Nephron (organoid): ENCODE results near the gene KCNK7.

ENCODE experiments used
- H3K27ac Mint-ChIP-seq, 3 experiments: 2 replicates each; pipeline ENCODE4 v1.8.0; 2020; ENCODE audit warnings: mixed read lengths in 3 of 3, mild to moderate bottlenecking in 2 of 3, moderate library complexity in 1 of 3
- H3K27me3 Mint-ChIP-seq: 2 replicates; pipeline ENCODE4 v1.8.0; 2021; ENCODE audit warnings: low read depth, mild to moderate bottlenecking, moderate library complexity, mixed read lengths
- H3K36me3 Mint-ChIP-seq: 2 replicates; pipeline ENCODE4 v1.8.0; 2020; ENCODE audit warnings: low read depth, mixed read lengths
- H3K4me1 Mint-ChIP-seq: 2 replicates; pipeline ENCODE4 v1.8.0; 2020; ENCODE audit warnings: mixed read lengths
- H3K4me3 Mint-ChIP-seq, 3 experiments: 2 replicates each; pipeline ENCODE4 v1.8.0; 2020; ENCODE audit warnings: mild to moderate bottlenecking in 3 of 3, mixed read lengths in 3 of 3, moderate library complexity in 2 of 3
- H3K9me3 Mint-ChIP-seq: 2 replicates; pipeline ENCODE4 v1.8.0; 2020; ENCODE audit warnings: mixed read lengths
- CTCF ChIP-seq, 3 experiments: fragments of 200-600 bp; sonication (generic); IDR thresholded peaks; one replicate each; pipeline ENCODE4 v1.5.0; 2021; ENCODE audit warnings: antibody characterized with exemption in 3 of 3; ENCODE audit not compliant: unreplicated experiment in 3 of 3

Gene KCNK7

DNA sequence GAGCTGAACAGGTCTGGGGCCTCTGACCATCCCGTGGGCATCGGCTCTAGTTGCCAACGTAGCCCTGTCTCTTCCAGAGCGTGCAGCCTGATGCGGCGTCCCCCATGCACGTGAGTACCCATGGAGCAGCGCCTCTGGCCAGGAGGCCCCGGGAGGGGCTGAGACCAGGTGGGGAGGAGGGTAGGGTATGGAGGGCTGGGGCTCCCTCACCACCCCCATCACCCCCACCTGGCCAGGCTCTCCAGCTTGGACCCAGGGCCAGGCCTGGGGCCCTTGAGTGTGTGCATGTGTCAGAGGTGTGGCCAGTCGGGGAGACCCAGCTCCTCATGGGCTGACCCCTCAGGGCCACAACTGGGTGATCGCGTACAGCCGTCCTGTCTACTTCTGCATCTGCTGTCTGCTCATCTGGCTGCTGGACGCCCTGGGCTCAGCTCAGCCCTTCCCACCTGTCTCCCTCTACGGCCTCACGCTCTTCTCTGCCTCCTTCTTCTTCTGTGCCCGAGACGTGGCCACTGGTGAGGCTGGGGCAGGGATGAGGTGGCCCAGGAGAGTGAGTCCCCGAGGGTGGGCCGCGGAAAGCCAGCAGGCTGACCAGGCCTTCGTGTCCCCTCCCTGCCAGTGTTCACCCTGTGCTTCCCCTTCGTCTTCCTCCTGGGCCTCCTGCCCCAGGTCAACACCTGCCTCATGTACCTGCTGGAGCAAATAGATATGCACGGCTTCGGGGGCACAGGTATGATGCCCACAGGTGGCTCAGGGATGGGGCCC, 28.4 kb upstream of the KCNK7 start:
- H3K4me3 Mint-ChIP-seq: no peak overlapping the region
- H3K36me3 Mint-ChIP-seq: peaks cover 15% of the 10 kb centered on the region
- no peak for TF ChIP-seq CTCF (IDR thresholded peaks at IDR 0.05; ENCODE audit: unreplicated experiment in 3 of 3)
- H3K4me1 Mint-ChIP-seq: no peaks in the 10 kb centered on the region
- H3K9me3 Mint-ChIP-seq: no peaks in the 10 kb centered on the region
- no peak overlapping the region for H3K27ac Mint-ChIP-seq
- H3K27me3 Mint-ChIP-seq: no peaks in the 10 kb centered on the region

- Mint-ChIP-seq H3K27me3 (no peaks in the 10 kb centered on the region), H3K9me3 (no peaks in the 10 kb centered on the region), H3K36me3 (peaks cover 17% of the 10 kb centered on the region), H3K27ac (no peak overlapping the region), H3K4me1 (no peaks in the 10 kb centered on the region), H3K4me3 (no peak overlapping the region)
- no peak for TF ChIP-seq CTCF (IDR thresholded peaks at IDR 0.05; ENCODE audit: unreplicated experiment in 3 of 3)
Observed at GRCh38 chr11:65623177-65623576, 27.6 kb upstream of the KCNK7 start.

DNA sequence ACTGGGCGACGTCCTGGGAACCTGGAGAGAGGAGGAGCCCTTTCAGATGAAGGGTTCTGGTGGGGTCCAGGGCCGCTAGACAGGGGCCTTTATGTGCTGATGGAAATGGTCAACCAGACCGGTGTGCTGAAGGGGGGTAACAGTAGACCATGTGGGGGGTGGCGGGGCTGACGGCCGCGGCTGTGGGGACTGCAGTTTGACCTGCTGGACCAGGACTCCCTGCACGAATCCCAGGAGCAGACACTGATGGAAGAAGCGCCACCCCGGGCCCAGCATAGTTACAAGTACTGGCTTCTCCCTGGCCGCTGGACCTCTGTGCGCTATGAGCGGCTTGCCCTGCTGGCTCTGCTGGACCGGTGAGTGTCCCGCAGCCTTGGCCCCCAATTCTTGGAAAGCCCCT, 26.4 kb upstream of the KCNK7 start:
- Mint-ChIP-seq H3K9me3 (no peaks in the 10 kb centered on the region), H3K4me1 (peaks cover under 1% of the 10 kb centered on the region), H3K36me3 (peaks cover 17% of the 10 kb centered on the region), H3K27me3 (no peaks in the 10 kb centered on the region), H3K4me3 (no peak overlapping the region), H3K27ac (no peak overlapping the region)
- no peak for TF ChIP-seq CTCF (IDR thresholded peaks at IDR 0.05; ENCODE audit: unreplicated experiment in 3 of 3)

- H3K4me1 Mint-ChIP-seq: peaks cover 6% of the 10 kb centered on the region
- TF ChIP-seq CTCF (IDR thresholded peaks at IDR 0.05; ENCODE audit: unreplicated experiment in 3 of 3): no peak
- no peaks in the 10 kb centered on the region for H3K9me3 Mint-ChIP-seq
- peaks cover 22% of the 10 kb centered on the region for H3K36me3 Mint-ChIP-seq
- no peaks in the 10 kb centered on the region for H3K27me3 Mint-ChIP-seq
- no peak overlapping the region for H3K4me3 Mint-ChIP-seq
- H3K27ac Mint-ChIP-seq: no peak overlapping the region
Observed at GRCh38 chr11:65621460-65621859, 25.9 kb upstream of the KCNK7 start.

- peaks cover 8% of the 10 kb centered on the region for H3K4me1 Mint-ChIP-seq
- H3K27me3 Mint-ChIP-seq: no peaks in the 10 kb centered on the region
- no peaks in the 10 kb centered on the region for H3K9me3 Mint-ChIP-seq
- no peak overlapping the region for H3K4me3 Mint-ChIP-seq
- H3K27ac Mint-ChIP-seq: no peak overlapping the region
- TF ChIP-seq CTCF (IDR thresholded peaks at IDR 0.05; ENCODE audit: unreplicated experiment in 3 of 3): no peak
- peaks cover 22% of the 10 kb centered on the region for H3K36me3 Mint-ChIP-seq
Observed at GRCh38 chr11:65620666-65621065, 25.1 kb upstream of the KCNK7 start.

GRCh38 chr11:65619281-65619928, 23.8 kb upstream of the KCNK7 start:
- Mint-ChIP-seq H3K9me3 (no peaks in the 10 kb centered on the region), H3K27ac (no peak overlapping the region), H3K27me3 (no peaks in the 10 kb centered on the region), H3K4me3 (peak overlapping the region; percentile 52 to 73 (median 72)), H3K4me1 (peaks cover 12% of the 10 kb centered on the region), H3K36me3 (peaks cover 21% of the 10 kb centered on the region)
- TF ChIP-seq CTCF (IDR thresholded peaks at IDR 0.05; ENCODE audit: unreplicated experiment in 3 of 3): no peak
